Upper lobe of left lung (tissue), 6 donors: ENCODE data around the gene CMTM4. TPM values are rescaled to one million over a fixed set of nuclear protein-coding genes. Genes with fewer than 3 reads are reported as not detected.
A peak's percentile ranks its signal among the peaks of the same experiment; 100 is the strongest.

Experiments used
- ATAC-seq, 2 donors: fragments of 200-7000 bp; cut with Tn5 transposase; one replicate each; pipeline ENCODE4 v1.9.1; 2022; ENCODE audit warnings: mild to moderate bottlenecking in 2 of 2, moderate library complexity in 2 of 2; ENCODE audit not compliant: low FRiP score in 2 of 2
- DNase-seq, 2 donors: peaks; one replicate each; pipeline ENCODE4 v3.0.0-alpha.2; 2019 to 2020
- H3K27ac ChIP-seq, 4 donors: fragments of 200-600 bp; sonication (generic); one replicate each; pipeline ENCODE4 v1.5.1; 2016 to 2019
- H3K27me3 ChIP-seq, 4 donors: fragments of 200-600 bp; sonication (generic); one replicate each; pipeline ENCODE4 v1.5.1; 2017 to 2019
- H3K36me3 ChIP-seq, 4 donors: fragments of 200-600 bp; sonication (generic); one replicate each; pipeline ENCODE4 v1.5.1; 2016 to 2019
- H3K4me1 ChIP-seq, 4 donors: fragments of 200-600 bp; sonication (generic); one replicate each; pipeline ENCODE4 v1.5.1; 2018 to 2019
- H3K4me3 ChIP-seq, 4 donors: fragments of 200-600 bp; sonication (generic); one replicate each; pipeline ENCODE4 v1.5.1; 2017 to 2019; ENCODE audit warnings: mild to moderate bottlenecking in 2 of 4, moderate library complexity in 1 of 4
- H3K9me3 ChIP-seq, 4 donors: fragments of 200-600 bp; sonication (generic); one replicate each; pipeline ENCODE4 v1.5.1; 2018 to 2019
- CTCF ChIP-seq, 6 experiments: fragments of 450-650 bp in 4 of 6; fragments of 200-600 bp in 2 of 6; sonication (generic) in 2 of 6; IDR thresholded peaks; one replicate each; pipeline ENCODE4 v1.5.1; 2016 to 2019; ENCODE audit warnings: antibody characterized with exemption in 6 of 6
- EP300 ChIP-seq, 4 donors: sonication (generic); formaldehyde crosslinking; IDR thresholded peaks; one replicate each; pipeline ENCODE4 v1.5.1; 2017; ENCODE audit warnings: antibody characterized with exemption in 4 of 4, control low read depth in 2 of 4
- POLR2A ChIP-seq, 4 donors: fragments of 450-650 bp; IDR thresholded peaks; one replicate each; pipeline ENCODE4 v1.5.1; 2016 to 2017; ENCODE audit warnings: antibody characterized with exemption in 4 of 4, mild to moderate bottlenecking in 2 of 4
- POLR2AphosphoS5 ChIP-seq, 2 donors: sonication (generic); formaldehyde crosslinking; IDR thresholded peaks; one replicate each; pipeline ENCODE4 v1.5.1; 2017; ENCODE audit warnings: antibody characterized with exemption in 2 of 2
- WGBS, 2 donors: methylation state at CpG; one replicate each; pipeline ENCODE4 v1.1.5; 2017 to 2018; 5-methylcytosine and 5-hydroxymethylcytosine counted together
- total RNA-seq, 6 donors: library from RNA; depleted of rRNA in 4 of 6; stranded (reverse); fragments of >200 nt in 4 of 6; gene quantifications; one replicate each; pipeline versions ENCODE4 v1.1.0 to v1.2.1, GENCODE V29; 2016 to 2021
- donor health status: DM: no; HTN: no; CAD: no; lungs with moderate emphysema.
- donor health status: DM: no; HTN: yes; CAD: no; lungs with severe emphysema.

CMTM4 gene
- total RNA-seq, 6 donors from 2014 or later: 35.6 to 82.1 (median 55.1) TPM

- no peaks in the 10 kb centered on the region for H3K27me3 ChIP-seq
- no peaks in the 10 kb centered on the region for H3K9me3 ChIP-seq
- 6 to 12% methylated on average over 9 of the region's 9 CpGs for WGBS, 2 donors
- H3K27ac ChIP-seq: peak overlapping the region; percentile 26 to 81 (median 40)
- no peaks in the 10 kb centered on the region for H3K36me3 ChIP-seq
- peak in 1 of 2 donors; percentile 78 for DNase-seq
- TF ChIP-seq POLR2A (IDR thresholded peaks at IDR 0.05): no peak
- peak in 2 of 6 experiments; percentile 16 to 32 for TF ChIP-seq CTCF (IDR thresholded peaks at IDR 0.05)
- TF ChIP-seq EP300 (IDR thresholded peaks at IDR 0.05): no peak
- peak in 1 of 2 donors; percentile 50 for TF ChIP-seq POLR2AphosphoS5 (IDR thresholded peaks at IDR 0.05)
- H3K4me3 ChIP-seq: no peak overlapping the region
- ATAC-seq: peak; percentile 88 to 94
- H3K4me1 ChIP-seq: peaks cover 12 to 22% (median 15%) of the 10 kb centered on the region in 4 donors
Observed at GRCh38 chr16:66660422-66661209, 35.9 kb downstream of the CMTM4 start.

- H3K27ac ChIP-seq: no peak overlapping the region
- H3K4me3 ChIP-seq: no peak overlapping the region
- H3K36me3 ChIP-seq: no peaks in the 10 kb centered on the region
- ATAC-seq: no peak
- peaks cover 12 to 28% (median 18%) of the 10 kb centered on the region in 4 donors for H3K4me1 ChIP-seq
- H3K27me3 ChIP-seq: no peaks in the 10 kb centered on the region
- no peak for TF ChIP-seq CTCF (IDR thresholded peaks at IDR 0.05)
- TF ChIP-seq EP300 (IDR thresholded peaks at IDR 0.05): no peak
- no peak for TF ChIP-seq POLR2A (IDR thresholded peaks at IDR 0.05)
- no peak for TF ChIP-seq POLR2AphosphoS5 (IDR thresholded peaks at IDR 0.05)
- no peaks in the 10 kb centered on the region for H3K9me3 ChIP-seq
- DNase-seq: no peak
- WGBS, 2 donors: 94 to 100% methylated on average over 5 of the region's 5 CpGs
Observed at GRCh38 chr16:66658860-66659190, 37.7 kb downstream of the CMTM4 start.

- ATAC-seq: no peak
- Histone ChIP-seq H3K27me3 (no peaks in the 10 kb centered on the region), H3K9me3 (no peaks in the 10 kb centered on the region), H3K4me1 (peaks cover 12 to 28% (median 18%) of the 10 kb centered on the region in 4 donors), H3K4me3 (no peak overlapping the region), H3K36me3 (no peaks in the 10 kb centered on the region), H3K27ac (no peak overlapping the region)
- 60 to 66% methylated on average over 6 of the region's 6 CpGs for WGBS, 2 donors
- TF ChIP-seq POLR2A (IDR thresholded peaks at IDR 0.05) (no peak), EP300 (IDR thresholded peaks at IDR 0.05) (no peak), POLR2AphosphoS5 (IDR thresholded peaks at IDR 0.05) (no peak), CTCF (IDR thresholded peaks at IDR 0.05) (no peak)
- DNase-seq: no peak
Observed at GRCh38 chr16:66658143-66658859, 38.2 kb downstream of the CMTM4 start.

GRCh38 chr16:66656547-66656946 lies 40.0 kb downstream of the CMTM4 start:
- 97 to 100% methylated on average over 3 of the region's 3 CpGs for WGBS, 2 donors
- TF ChIP-seq CTCF (IDR thresholded peaks at IDR 0.05): no peak
- no peak for TF ChIP-seq POLR2AphosphoS5 (IDR thresholded peaks at IDR 0.05)
- TF ChIP-seq POLR2A (IDR thresholded peaks at IDR 0.05): no peak
- no peak for TF ChIP-seq EP300 (IDR thresholded peaks at IDR 0.05)
- no peak overlapping the region for H3K4me3 ChIP-seq
- peaks cover 12 to 37% (median 25%) of the 10 kb centered on the region in 4 donors for H3K4me1 ChIP-seq
- no peaks in the 10 kb centered on the region for H3K36me3 ChIP-seq
- no peak overlapping the region for H3K27ac ChIP-seq
- no peaks in the 10 kb centered on the region for H3K27me3 ChIP-seq
- H3K9me3 ChIP-seq: no peaks in the 10 kb centered on the region
- DNase-seq (no peak), ATAC-seq (no peak)
